Left renal cortex interstitium (tissue), 4 donors: ENCODE data around the gene NUP98. TPM values are rescaled to one million over a fixed set of nuclear protein-coding genes. Genes with fewer than 3 reads are reported as not detected.
"Not testable (repeated sequence)": the region's sequence is repeated elsewhere in the genome, so short reads cannot be mapped to it uniquely, and the experiment has no call there.

Experiments used
- DNase-seq, 4 donors: peaks; one replicate each; pipeline ENCODE4 v3.0.0-alpha.2; 2013; ENCODE audit warnings: low read depth in 4 of 4, low spot score in 2 of 4, missing footprints in 1 of 4
- polyA plus RNA-seq, 4 donors: library from polyadenylated mRNA; unstranded; fragments of 120-200 nt; gene quantifications; one replicate each; pipeline ENCODE4 v1.2.1, GENCODE V29; 2013; ENCODE audit not compliant: insufficient read length in 4 of 4

The NUP98 gene
- polyA plus RNA-seq, 4 donors: 57.0 to 74.6 (median 63.3) TPM

DNA sequence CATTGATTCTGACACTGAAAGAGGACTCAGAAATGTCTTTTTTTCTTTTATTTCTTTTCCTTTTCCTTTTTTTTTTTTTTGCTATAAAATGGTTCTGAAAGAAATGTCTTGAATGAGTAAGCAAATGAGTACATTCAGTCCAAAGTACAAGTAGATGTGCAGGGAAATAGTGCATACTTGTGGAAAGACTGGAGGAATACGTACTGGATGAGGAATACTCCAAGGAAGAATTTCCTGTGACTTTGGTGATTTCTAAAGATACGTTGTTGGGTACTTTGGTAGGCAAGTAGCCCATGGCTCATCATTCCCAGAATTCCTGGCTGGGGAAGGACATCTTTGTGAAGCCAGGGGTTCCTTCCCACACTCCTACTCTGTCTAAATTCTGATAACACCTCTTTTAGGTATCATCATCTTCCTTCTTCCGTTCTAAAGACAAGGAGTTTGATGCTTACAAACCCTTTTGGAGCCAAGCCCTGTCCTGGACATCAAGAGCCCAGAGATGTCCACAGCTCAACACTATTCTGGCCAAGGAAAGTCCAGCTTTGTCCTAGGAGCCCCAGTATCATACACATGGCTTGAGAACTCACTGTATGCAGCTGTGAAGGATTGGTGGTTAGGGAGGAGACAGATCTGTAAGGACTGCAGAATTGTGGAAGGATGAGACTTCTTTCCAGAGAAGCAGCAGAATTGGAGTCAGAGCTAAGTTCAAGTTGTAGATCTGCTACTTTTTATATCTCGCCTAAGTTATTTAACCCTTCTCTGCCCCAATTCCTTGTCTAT is 4.8 kb upstream of the NUP98 start:
- DNase-seq: no peak

DNA sequence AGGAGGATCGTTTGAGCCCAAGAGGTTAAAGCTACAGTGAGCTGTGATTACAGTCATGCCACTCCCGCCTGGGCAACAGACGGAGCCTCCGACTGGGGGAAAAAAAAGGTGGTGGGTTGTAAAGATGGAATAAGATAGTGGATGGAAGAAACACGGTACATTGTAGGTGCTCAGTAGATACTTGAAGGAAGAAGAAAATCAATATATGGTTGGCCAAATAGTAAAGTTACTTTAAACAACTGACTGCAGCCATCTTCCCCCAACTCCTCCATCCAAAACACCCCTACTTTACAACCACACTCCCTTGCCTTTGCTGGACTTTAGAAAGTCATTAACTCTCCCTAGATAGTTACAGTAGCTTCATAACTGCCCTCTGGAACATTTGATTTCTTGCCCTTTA is 2.5 kb upstream of the NUP98 start:
- DNase-seq: no peak

DNA sequence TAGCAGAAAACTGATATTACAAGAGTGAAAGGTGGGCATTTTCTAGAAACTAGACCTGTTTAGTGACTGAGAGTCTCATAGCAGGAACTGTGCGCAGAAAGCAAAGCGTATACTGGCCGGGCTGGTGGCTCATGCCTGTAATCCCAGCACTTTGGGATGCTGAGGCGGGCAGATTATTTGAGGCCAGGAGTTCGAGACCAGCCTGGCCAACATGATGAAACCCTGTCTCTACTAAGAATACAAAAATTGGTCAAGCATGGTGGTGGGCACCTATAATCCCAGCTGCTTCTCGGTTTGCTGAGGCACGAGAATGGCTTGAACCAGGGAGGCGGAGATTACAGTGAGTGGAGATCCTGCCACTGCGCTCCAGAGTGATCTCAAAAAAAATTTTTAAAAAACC is 1.8 kb upstream of the NUP98 start:
- DNase-seq: no peak

DNA sequence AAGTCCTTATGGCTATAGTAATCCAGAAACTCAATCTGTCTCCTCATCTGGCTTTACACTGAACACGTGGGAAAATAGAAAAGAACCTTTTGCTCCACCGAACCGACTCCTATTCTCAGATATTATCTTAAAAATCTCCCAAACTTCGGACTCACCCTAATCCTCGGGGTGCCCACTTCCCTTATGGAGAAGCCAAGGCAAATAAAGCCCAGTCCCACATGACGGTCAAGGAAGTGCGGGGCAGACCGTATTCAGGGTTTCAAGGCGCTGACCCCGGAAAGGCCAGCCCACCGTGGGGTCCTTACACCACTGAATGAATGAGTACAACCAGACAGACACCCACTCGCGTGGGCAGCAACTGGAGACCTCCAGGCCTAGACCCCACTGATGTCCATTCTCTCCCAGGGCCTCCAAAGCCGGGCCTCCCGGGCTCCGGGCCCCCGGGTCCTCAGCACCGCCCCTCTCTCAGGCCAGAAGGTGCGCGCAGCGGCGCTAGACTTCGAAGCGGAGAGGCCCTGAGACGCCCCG is 489 bp downstream of the NUP98 start:
- peak in 2 of 4 donors; percentile 10 to 33 for DNase-seq

DNA sequence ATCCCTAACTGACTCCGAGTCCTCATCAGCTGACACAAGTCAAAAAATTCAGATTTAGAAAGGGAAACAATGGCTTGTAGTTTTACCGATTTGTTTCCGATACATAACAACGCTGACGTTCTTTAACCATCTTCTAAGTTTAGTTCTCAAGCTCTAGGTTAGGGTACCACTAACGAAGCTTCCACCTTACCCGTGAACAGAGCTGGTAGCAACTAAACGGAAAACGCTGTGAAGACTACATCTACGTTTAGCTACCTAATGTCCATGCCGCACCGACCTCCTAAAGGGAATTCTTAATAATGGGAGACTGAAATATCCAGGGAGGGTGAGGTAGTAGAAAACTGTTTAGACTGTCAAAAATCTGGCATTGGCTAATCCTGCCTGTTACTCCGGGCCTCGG is 1.0 kb downstream of the NUP98 start:
- no peak for DNase-seq

DNA sequence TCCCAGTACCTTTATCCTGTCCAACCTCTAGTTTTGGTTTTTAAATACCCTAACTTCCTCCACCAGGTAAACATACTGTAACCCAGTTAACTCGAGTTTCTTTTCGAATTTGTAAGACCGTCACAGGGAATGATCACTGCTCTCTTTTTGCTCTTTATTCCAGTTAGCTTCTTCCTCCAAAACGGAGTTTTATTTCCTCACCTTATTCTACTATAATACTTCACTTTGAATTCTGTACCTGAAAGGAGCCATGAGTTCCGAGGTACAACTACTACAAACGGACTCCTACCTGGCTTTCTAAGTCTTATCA is 1.4 kb downstream of the NUP98 start:
- no peak for DNase-seq

DNA sequence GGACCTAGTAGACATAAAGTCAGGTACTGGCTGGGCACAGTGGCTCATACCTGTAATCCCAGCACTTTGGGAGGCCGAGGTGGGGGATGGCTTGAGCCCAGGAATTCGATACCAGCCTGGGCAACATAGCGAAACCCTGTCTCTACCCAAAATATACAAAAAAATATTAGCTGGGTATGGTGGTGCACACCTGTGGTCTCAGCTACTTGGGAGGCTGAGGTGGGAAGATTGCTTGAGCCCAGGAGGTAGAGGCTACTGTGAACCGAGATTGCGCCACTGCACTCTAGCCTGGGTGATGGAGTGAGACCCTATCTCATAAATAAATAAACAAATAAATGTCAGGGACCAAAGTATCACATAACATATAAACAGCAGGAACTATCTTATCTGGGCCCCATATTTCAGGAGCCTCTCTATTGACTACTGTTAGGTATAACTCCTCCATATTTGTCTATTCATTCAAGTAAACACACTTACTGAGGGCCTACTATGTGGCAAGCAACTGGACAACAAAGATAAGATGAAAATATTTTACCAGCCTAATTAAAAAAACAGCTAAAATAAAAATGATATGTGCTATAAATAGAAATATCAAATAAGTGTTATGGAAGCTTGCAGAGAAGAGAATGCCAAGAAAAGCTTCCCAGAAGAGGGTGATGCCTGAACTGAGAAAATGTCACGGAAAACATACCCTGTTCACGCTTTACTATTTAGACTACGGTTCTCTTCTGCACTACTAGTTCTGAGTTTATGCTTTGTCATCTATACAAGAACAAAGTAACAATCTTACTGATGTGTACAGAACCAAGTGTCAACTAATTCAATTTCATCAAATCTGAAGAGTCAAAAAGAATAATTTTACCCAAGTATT is 2.0 kb downstream of the NUP98 start:
- DNase-seq: no peak

DNA sequence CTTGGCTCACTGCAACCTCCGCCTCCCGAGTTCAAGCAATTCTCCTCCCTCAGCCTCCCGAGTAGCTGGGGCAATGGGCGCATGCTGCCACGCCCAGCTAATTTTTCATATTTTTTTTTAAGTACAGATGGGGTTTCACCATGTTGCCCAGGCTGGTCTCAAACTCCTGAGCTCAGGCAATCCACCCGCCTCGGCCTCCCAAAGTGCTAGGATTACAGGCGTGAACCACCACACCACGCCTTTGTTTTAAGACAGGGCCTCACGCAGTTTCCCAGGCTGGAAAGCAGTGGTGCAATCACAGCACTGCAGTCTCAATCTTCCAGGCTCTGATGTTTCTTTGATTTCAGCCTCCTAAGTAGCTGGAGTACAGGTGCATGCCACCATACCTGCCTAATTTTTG is 3.0 kb downstream of the NUP98 start:
- DNase-seq: not testable (repeated sequence)

DNA sequence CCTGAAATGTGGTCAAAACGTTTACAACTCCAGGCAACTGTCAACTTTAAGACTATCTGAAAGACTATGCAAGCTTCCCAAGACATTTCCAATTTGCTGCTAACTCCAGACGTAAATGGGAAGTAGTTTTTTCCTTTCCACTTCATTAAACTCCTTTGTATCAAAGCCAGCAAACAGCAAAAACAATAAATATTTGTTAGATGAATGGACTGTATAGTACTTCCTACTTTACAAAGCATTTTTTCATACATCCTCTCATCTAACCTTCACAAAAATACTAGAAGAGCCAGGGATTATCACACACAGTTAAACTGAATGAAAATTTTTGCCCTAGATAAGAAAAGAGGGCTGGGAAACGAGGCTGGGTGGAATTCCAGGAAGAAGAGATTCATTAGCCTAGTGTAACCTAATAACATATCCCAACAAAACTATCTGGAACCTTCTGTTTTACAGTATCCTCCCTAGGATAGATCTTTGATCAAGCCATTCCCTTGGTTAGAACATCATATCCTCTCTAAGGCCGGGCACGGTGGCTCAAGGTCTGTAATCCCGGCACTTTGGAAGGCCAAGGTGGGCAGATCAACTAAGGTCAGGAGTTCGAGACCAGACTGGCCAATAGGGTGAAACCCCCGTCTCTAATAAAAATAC is 10.4 kb downstream of the NUP98 start:
- DNase-seq: no peak

DNA sequence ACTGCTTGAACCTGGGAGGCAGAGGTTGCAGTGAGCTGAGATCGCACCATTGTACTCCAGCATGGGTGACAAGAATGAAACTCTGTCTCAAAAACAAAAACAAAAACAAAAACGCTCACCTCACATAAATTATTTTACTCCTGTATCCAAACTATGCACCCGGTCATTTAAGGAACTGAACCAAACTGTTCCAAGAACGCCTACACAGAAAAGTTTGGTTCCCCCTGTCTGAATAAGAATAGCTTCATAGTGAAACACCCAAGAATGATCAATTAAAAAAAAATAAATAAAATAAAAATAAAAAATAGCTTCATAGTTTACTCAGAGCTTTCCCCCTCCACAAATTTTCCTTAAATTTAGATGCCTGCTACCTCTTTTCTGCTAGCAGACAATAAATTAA is 13.7 kb downstream of the NUP98 start:
- no peak for DNase-seq

DNA sequence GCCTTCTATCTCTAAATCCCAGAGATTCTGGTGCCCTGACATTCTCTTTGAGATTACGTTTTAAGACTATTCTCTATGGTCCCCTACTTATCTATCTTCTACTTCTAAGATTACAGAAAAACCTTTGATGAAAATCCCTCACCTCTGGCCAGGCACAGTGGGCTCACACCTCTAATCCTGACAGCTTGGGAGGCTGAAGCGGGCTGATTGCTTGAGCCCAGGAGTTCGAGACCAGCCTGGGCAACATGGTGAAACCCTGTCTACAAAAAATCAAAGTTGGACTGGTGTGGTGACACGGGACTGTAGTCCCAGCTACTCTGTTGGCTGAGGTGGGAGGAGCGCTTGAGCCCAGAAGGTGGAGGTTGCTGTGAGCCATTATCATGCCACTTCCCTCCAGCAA is 14.4 kb downstream of the NUP98 start:
- DNase-seq: no peak

DNA sequence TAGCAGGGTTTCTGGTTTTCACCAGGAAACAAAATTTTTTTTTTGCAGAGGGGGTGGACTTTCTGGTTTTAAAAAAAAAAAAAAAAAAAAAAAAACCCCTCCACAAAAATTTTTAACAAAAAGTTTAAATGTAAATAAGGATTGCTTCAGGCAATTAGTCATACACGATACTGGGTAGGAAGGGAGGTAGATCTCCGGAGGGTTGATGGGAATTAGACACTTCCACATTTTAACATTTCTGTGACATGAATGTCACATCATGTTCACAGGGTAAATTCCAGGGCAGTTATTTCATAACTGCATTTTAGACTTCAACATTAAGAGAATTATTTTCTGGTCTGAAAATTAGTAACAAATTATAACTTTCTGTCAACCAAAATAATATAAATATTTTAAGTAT is 15.9 kb downstream of the NUP98 start:
- no peak for DNase-seq

DNA sequence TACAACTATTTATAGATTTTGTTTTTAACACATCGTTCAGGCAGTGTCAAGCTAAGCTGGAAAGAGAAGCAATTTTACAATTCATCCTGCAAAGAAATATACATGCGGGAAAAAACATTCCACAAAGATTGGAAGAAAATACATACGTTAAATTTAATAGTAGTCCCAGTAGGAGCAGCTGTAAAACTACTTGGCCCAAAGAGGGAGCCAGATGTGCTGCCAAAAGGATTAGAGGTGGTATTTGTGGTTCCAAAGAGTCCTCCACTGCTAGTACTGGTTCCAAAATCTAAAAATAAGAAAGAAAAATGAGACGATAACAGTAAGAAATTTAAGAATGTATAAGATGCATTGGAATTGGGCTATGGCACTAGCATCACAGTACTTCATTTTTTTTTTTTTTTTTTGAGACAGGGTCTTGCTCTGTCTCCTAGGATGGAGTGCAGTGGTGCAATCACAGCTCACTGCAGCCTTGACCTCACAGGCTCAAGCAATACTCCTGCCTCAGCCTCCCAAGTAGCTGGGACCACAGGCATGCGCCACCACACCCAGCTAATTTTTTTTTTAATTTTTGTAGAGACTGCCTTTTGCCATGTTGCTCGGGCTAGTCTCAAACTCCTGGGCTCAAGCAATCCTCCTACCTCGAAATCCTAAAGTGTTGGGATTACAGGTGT is 21.5 kb downstream of the NUP98 start:
- DNase-seq: no peak

DNA sequence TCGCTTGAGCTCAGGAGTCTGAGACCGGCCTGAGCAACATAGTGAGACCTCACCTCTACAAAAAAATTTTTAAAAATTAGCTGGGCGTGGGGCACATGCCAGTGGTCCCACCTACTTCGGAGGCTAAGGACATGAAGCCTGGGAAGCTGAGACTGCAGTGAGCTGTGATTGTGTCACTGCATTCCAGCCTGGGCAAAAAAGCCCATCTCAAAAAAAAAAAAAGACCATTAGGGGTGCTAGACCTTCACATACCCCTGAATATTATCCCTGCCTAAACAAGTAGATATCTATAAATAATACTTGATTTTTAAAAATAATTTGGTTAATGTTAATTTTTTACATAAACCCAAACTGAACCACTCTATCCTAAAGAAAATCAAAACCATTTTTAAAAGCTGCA is 24.2 kb downstream of the NUP98 start:
- no peak for DNase-seq

DNA sequence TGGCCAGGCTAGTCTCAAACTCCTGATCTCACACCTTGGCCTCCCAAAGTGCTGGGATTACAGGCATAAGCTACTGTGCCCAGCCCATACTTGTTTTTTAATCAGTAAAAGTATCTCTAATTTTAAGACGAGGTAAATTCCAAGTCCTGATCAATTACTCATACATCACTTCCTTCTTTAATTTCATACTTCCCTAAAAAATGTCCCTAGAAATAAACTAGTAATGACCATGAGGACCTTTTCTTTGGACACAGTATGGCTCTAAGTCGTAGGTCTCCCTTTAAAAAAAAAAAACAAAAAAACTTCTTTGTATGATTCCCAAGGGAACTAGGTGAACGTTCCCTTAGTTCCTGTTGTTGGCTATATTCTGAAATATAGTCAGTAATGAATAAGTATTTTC is 29.8 kb downstream of the NUP98 start:
- no peak for DNase-seq

DNA sequence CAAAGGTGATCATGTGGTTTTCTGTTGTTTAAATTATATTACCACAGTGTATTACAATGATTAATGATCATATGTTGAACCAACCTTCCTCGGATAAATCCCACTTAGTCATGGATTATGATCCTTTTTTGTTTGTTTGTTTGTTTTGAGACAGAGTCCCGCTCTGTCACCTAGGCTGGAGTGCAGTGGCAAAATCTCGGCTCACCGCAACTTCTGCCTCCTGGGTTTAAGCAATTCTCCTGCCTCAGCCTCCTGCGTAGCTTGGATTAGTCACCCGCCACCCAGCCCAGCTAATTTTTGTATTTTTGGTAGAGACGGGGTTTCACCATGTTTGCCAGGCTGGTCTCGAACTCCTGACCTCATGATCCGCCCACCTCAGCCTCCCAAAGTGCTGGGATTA is 30.5 kb downstream of the NUP98 start:
- not testable (repeated sequence) for DNase-seq

DNA sequence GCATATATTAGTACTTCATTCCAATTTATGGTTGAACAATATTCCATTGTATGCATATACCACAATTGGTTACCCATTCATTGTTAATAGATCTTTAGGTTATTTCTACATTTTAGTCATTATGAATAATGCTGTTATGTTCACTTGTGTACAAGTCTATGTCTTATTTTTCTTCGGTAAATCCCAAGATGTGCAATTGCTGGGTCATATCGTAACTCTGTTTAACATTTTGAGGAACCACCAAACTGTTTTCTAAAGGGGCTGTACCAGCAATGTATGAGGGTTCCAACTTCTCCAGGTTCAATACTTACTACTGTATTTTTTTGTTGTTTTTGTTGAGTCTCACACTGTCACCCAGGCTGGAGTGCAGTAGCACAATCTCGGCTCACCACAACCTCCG is 33.1 kb downstream of the NUP98 start:
- DNase-seq: no peak

DNA sequence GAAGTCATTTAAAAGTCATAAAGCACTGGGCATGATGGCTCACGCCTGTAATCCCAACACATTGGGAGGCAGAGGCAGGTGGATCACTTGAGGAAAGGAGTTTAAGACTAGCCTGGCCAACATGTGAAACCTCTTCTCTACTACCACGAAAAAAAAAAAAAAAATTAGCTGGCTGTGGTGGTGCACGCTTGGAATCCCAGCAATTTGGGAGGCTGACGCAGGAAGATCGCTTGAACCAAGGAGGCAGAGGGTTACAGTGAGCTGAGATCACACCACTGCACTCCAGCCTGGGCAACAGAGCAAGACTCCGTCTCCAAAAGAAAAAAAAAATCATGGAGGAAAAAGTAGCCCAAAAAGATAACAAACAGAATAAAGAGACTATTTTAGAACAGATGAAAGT is 42.2 kb downstream of the NUP98 start:
- DNase-seq: no peak

DNA sequence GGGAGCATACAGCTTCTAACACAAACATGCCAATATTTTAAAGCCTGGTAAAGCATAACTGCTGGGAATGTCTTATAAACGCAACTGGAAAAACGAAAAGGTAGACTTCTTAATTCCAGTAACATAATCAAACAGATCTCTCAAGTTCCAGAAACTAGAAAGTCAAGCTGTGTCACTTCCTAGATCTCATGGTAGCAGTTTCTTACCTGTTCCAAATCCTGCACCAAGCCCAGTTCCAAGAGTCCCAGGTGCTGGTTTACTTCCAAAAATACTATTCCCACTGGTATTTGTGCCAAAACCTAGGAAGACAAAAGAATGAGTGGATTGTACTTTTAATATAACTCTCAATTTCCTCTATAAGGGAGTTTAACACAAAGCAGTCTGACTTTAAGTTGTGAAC is 44.2 kb downstream of the NUP98 start:
- no peak for DNase-seq

DNA sequence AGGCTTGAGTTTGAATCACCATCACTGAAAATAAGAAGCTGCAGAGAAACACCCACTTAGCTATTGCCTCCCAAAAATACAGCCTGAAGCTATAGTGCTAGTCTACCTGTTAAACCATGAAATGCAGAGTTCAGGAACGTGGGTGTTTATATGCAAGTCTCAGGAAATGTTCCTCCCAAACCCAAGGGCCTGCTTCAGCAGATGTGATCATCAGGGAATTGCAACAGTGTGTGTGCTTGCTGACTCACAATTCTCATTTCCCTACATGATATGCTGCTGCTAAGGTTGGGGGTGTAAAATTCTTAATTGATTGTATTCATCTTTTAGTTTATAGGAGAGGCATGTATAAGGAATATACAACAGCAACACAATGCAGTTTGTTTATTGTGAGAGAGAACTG is 49.6 kb downstream of the NUP98 start:
- DNase-seq: no peak

DNA sequence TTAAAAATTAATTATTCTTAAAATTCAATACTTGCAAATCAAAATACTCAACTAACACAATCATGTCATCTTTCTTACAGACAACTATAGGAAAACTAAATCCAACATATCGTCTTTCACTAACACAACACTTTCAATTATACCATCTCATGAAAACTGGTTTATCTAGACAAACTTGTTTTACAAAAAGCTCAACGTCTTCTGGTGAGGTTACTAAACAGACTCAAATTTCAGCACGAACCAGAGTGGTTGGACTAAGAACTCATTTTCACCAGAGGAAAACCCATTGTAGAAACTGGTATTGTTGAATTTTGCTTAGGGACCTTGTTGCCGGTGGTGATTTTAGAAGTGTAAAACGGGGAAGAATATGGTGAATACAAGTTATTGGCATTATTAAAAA is 52.2 kb downstream of the NUP98 start:
- peak in 1 of 4 donors; percentile 2 for DNase-seq
